WTC11 (cell line): Measurements from ENCODE around the gene PLPPR5. TPM values are rescaled to one million over a fixed set of nuclear protein-coding genes. Genes with fewer than 3 reads are reported as not detected.

ENCODE experiments used
- ATAC-seq: fragments of 200-7000 bp; cut with Tn5 transposase; 2 replicates; pipeline ENCODE4 v1.10.0; 2021; ENCODE audit warnings: mild to moderate bottlenecking, moderate library complexity
- CTCF ChIA-PET: fragments of 300-600 bp; sonication (Branson Sonifier 250); formaldehyde crosslinking; loops from one replicate; lab custom pipeline; 2021; ENCODE audit warnings: antibody characterized with exemption; lab: Charles Lee
- POLR2A ChIA-PET: fragments of 350-600 bp; sonication (Branson Sonifier 250); formaldehyde crosslinking; loops from one replicate; lab custom pipeline; 2021; ENCODE audit warnings: antibody characterized with exemption; lab: Charles Lee
- DNase-seq: peaks from one replicate; pipeline ENCODE4 v3.0.0; 2021; ENCODE audit warnings: low spot score
- H3K27ac Mint-ChIP-seq: 2 replicates; pipeline ENCODE4 v1.8.0; 2021; ENCODE audit warnings: mixed read lengths
- H3K27me3 Mint-ChIP-seq: 2 replicates; pipeline ENCODE4 v1.8.0; 2021; ENCODE audit warnings: low read depth, mild to moderate bottlenecking, moderate library complexity, mixed read lengths
- H3K36me3 Mint-ChIP-seq: 2 replicates; pipeline ENCODE4 v1.8.0; 2021; ENCODE audit warnings: mixed read lengths
- H3K4me1 Mint-ChIP-seq: 2 replicates; pipeline ENCODE4 v1.8.0; 2022; ENCODE audit warnings: mixed read lengths
- H3K4me3 Mint-ChIP-seq: 2 replicates; pipeline ENCODE4 v1.8.0; 2021; ENCODE audit warnings: mild to moderate bottlenecking, moderate library complexity, mixed read lengths
- H3K9me3 Mint-ChIP-seq: 2 replicates; pipeline ENCODE4 v1.8.0; 2021; ENCODE audit warnings: mixed read lengths
- CDX4 ChIP-seq: fragments of 250-450 bp; sonication (Bioruptor Pico); IDR thresholded peaks from 2 replicates; pipeline ENCODE4 v1.9.0; 2021; ENCODE audit warnings: moderate library complexity, mild to moderate bottlenecking, inconsistent platforms, borderline replicate concordance
- EMX1 ChIP-seq: fragments of 250-450 bp; sonication (Bioruptor Pico); IDR thresholded peaks from 2 replicates; pipeline ENCODE4 v1.8.0; 2021; ENCODE audit warnings: mild to moderate bottlenecking
- GABPB1 ChIP-seq: sonication (generic); formaldehyde crosslinking; IDR thresholded peaks from 2 replicates; pipeline ENCODE4 v1.8.1; 2023; ENCODE audit warnings: mild to moderate bottlenecking, missing genetic modification reagents
- GTF2I ChIP-seq: fragments of 250-450 bp; sonication (Bioruptor Pico); conservative IDR thresholded peaks from 2 replicates; pipeline ENCODE4 v1.4.0; 2021; ENCODE audit warnings: mild to moderate bottlenecking
- JUN ChIP-seq: sonication (generic); formaldehyde crosslinking; IDR thresholded peaks from 2 replicates; pipeline ENCODE4 v1.8.0; 2023; ENCODE audit warnings: mild to moderate bottlenecking, missing genetic modification reagents
- MXD4 ChIP-seq: fragments of 250-450 bp; sonication (Bioruptor Pico); IDR thresholded peaks from 2 replicates; pipeline ENCODE4 v1.8.0; 2021; ENCODE audit warnings: mild to moderate bottlenecking, moderate library complexity, borderline replicate concordance
- NFATC4 ChIP-seq: fragments of 250-450 bp; sonication (Bioruptor Pico); IDR thresholded peaks from 2 replicates; pipeline ENCODE4 v1.9.0; 2021; ENCODE audit warnings: mild to moderate bottlenecking
- NFE2L1 ChIP-seq: sonication (generic); formaldehyde crosslinking; IDR thresholded peaks from 2 replicates; pipeline ENCODE4 v1.8.1; 2023; ENCODE audit warnings: missing genetic modification reagents
- NFYB ChIP-seq: sonication (generic); formaldehyde crosslinking; conservative IDR thresholded peaks from 2 replicates; pipeline ENCODE4 v1.8.0; 2022; ENCODE audit warnings: low read depth, missing genetic modification reagents
- NR2C2 ChIP-seq: sonication (generic); formaldehyde crosslinking; IDR thresholded peaks from 2 replicates; pipeline ENCODE4 v1.8.0; 2022; ENCODE audit warnings: mild to moderate bottlenecking, missing genetic modification reagents
- NR3C1 ChIP-seq: sonication (generic); formaldehyde crosslinking; conservative IDR thresholded peaks from 2 replicates; pipeline ENCODE4 v1.8.1; 2023; ENCODE audit warnings: low read depth, mild to moderate bottlenecking, missing genetic modification reagents
- RORB ChIP-seq: fragments of 250-450 bp; sonication (Bioruptor Pico); IDR thresholded peaks from 2 replicates; pipeline ENCODE4 v1.9.0; 2021; ENCODE audit warnings: mild to moderate bottlenecking
- SMAD3 ChIP-seq: sonication (generic); formaldehyde crosslinking; IDR thresholded peaks from 2 replicates; pipeline ENCODE4 v1.8.0; 2022; ENCODE audit warnings: missing genetic modification reagents, mild to moderate bottlenecking, borderline replicate concordance
- SOX15 ChIP-seq: fragments of 250-450 bp; sonication (Bioruptor Pico); IDR thresholded peaks from 2 replicates; pipeline ENCODE4 v1.9.0; 2021; ENCODE audit warnings: mild to moderate bottlenecking
- SP1 ChIP-seq: sonication (generic); formaldehyde crosslinking; conservative IDR thresholded peaks from 2 replicates; pipeline ENCODE4 v1.8.1; 2022; ENCODE audit warnings: missing genetic modification reagents
- TEAD1 ChIP-seq: sonication (generic); formaldehyde crosslinking; IDR thresholded peaks from 2 replicates; pipeline ENCODE4 v1.8.0; 2022; ENCODE audit warnings: mild to moderate bottlenecking, missing genetic modification reagents
- TEAD4 ChIP-seq: sonication (generic); formaldehyde crosslinking; IDR thresholded peaks from 2 replicates; pipeline ENCODE4 v1.8.0; 2022; ENCODE audit warnings: mild to moderate bottlenecking, missing genetic modification reagents
- TP53 ChIP-seq: sonication (generic); formaldehyde crosslinking; IDR thresholded peaks from 2 replicates; pipeline ENCODE4 v1.8.1; 2023; ENCODE audit warnings: mild to moderate bottlenecking, missing genetic modification reagents
- ZNF219 ChIP-seq: sonication (generic); formaldehyde crosslinking; IDR thresholded peaks from 2 replicates; pipeline ENCODE4 v1.8.0; 2023; ENCODE audit warnings: missing genetic modification reagents, mild to moderate bottlenecking, borderline replicate concordance
- ZNF396 ChIP-seq: fragments of 250-450 bp; sonication (Bioruptor Pico); IDR thresholded peaks from 2 replicates; pipeline ENCODE4 v1.8.0; 2021; ENCODE audit warnings: mild to moderate bottlenecking, moderate library complexity, borderline replicate concordance
- ZNF512 ChIP-seq: sonication (generic); formaldehyde crosslinking; IDR thresholded peaks from 2 replicates; pipeline ENCODE4 v1.8.1; 2022; ENCODE audit warnings: missing genetic modification reagents, borderline replicate concordance
- total RNA-seq: library from RNA; stranded (reverse); gene quantifications from 3 replicates; pipeline ENCODE4 v1.2.3, GENCODE V29; 2021
- TF ChIP-seq, protein P1 (sequence below): sonication (generic); formaldehyde crosslinking; IDR thresholded peaks from 2 replicates; pipeline ENCODE4 v1.8.1; 2023; ENCODE audit warnings: mild to moderate bottlenecking, missing genetic modification reagents
- TF ChIP-seq, protein P2 (sequence below): sonication (generic); formaldehyde crosslinking; IDR thresholded peaks from 2 replicates; pipeline ENCODE4 v1.8.0; 2022; ENCODE audit warnings: mild to moderate bottlenecking, missing genetic modification reagents
- TF ChIP-seq, protein P3 (sequence below): fragments of 250-450 bp; sonication (Bioruptor Pico); conservative IDR thresholded peaks from 2 replicates; pipeline ENCODE4 v1.9.0; 2021; ENCODE audit warnings: mild to moderate bottlenecking

Gene PLPPR5
- total RNA-seq, 1 experiment from 2014 or later = 1.6 TPM

- TF ChIP-seq, protein P1, sequence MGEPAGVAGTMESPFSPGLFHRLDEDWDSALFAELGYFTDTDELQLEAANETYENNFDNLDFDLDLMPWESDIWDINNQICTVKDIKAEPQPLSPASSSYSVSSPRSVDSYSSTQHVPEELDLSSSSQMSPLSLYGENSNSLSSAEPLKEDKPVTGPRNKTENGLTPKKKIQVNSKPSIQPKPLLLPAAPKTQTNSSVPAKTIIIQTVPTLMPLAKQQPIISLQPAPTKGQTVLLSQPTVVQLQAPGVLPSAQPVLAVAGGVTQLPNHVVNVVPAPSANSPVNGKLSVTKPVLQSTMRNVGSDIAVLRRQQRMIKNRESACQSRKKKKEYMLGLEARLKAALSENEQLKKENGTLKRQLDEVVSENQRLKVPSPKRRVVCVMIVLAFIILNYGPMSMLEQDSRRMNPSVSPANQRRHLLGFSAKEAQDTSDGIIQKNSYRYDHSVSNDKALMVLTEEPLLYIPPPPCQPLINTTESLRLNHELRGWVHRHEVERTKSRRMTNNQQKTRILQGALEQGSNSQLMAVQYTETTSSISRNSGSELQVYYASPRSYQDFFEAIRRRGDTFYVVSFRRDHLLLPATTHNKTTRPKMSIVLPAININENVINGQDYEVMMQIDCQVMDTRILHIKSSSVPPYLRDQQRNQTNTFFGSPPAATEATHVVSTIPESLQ = no peak
- no peak for TF ChIP-seq TEAD1
- no peak for TF ChIP-seq TEAD4 (CRISPR knock-in tag)
- no peak for TF ChIP-seq MXD4 (CRISPR knock-in tag)
- TF ChIP-seq SP1 = no peak
- no peak for TF ChIP-seq NFE2L1 (CRISPR knock-in tag)
- TF ChIP-seq NFATC4 (CRISPR knock-in tag) = no peak
- no peak for TF ChIP-seq RORB
- no peak for TF ChIP-seq ZNF512 (CRISPR knock-in tag)
- TF ChIP-seq NFYB = no peak
- no peak for TF ChIP-seq NR2C2 (CRISPR knock-in tag)
- TF ChIP-seq CDX4 (CRISPR knock-in tag) = no peak
- TF ChIP-seq, protein P2, sequence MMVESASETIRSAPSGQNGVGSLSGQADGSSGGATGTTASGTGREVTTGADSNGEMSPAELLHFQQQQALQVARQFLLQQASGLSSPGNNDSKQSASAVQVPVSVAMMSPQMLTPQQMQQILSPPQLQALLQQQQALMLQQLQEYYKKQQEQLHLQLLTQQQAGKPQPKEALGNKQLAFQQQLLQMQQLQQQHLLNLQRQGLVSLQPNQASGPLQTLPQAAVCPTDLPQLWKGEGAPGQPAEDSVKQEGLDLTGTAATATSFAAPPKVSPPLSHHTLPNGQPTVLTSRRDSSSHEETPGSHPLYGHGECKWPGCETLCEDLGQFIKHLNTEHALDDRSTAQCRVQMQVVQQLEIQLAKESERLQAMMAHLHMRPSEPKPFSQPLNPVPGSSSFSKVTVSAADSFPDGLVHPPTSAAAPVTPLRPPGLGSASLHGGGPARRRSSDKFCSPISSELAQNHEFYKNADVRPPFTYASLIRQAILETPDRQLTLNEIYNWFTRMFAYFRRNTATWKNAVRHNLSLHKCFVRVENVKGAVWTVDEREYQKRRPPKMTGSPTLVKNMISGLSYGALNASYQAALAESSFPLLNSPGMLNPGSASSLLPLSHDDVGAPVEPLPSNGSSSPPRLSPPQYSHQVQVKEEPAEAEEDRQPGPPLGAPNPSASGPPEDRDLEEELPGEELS (CRISPR knock-in tag) = no peak
- TF ChIP-seq JUN (CRISPR knock-in tag) = no peak
Observed at GRCh38 chr1:99018313-99018712, 13.7 kb upstream of the PLPPR5 start (continued).

DNA sequence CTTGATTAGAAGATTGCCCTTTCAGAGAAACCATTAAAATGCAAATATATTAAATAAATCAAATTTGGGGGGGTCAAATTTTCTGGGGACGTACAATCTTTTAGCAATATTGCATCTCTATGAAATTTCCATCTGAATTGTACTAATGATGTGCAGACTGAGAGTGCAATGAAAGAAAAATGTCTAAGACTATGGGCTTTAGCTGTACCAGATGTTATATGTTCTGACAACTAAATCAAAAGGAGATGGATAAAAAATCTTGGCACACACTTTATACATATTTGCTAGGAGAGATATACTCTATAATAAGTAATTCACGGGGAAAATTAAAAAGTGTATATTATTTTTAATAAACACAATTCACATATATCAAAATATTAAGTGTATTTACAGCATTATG, 13.0 kb upstream of the PLPPR5 start:
- no peaks in the 10 kb centered on the region for H3K27me3 Mint-ChIP-seq
- DNase-seq (no peak), ATAC-seq (no peak)
- TF ChIP-seq NFYB = no peak
- TF ChIP-seq TP53 = no peak
- no peak overlapping the region for H3K27ac Mint-ChIP-seq
- H3K4me1 Mint-ChIP-seq = no peaks in the 10 kb centered on the region
- no peaks in the 10 kb centered on the region for H3K36me3 Mint-ChIP-seq
- POLR2A ChIA-PET = no interaction called here
- no peak overlapping the region for H3K4me3 Mint-ChIP-seq
- CTCF ChIA-PET = interaction anchor here (1.2 kb wide), 1 partner anchor 223 kb away, joined by 3 read pairs; no protein-coding TSS in a partner anchor
- H3K9me3 Mint-ChIP-seq = no peaks in the 10 kb centered on the region

DNA sequence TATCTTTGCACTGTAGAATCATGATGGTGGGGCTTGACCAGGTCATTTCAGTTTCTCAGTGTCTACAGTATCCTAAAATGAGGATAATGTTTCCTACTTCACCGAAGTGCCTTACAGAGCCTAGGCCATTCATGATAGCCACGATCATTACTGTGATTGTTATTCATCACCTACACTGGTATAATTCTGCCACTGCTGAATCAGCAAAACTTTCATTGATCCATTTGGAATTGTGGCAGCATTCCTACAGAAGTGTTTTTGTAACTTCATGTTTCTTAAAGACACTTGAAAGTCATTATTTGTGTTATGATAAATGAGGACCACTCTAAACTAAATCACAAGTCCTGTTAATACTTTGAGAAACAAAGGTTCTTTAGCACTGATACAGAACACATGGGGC, 6.0 kb upstream of the PLPPR5 start:
- H3K27ac Mint-ChIP-seq = no peak overlapping the region
- CTCF ChIA-PET = no interaction called here
- H3K4me3 Mint-ChIP-seq = no peak overlapping the region
- H3K36me3 Mint-ChIP-seq = no peaks in the 10 kb centered on the region
- no peak for ATAC-seq
- POLR2A ChIA-PET = no interaction called here
- DNase-seq = no peak
- H3K4me1 Mint-ChIP-seq = peaks cover 1% of the 10 kb centered on the region
- H3K9me3 Mint-ChIP-seq = no peaks in the 10 kb centered on the region
- peaks cover 17% of the 10 kb centered on the region for H3K27me3 Mint-ChIP-seq
- no peak for TF ChIP-seq NR3C1
- no peak for TF ChIP-seq MXD4 (CRISPR knock-in tag)
- no peak for TF ChIP-seq JUN (CRISPR knock-in tag)
- no peak for TF ChIP-seq EMX1 (CRISPR knock-in tag)
- no peak for TF ChIP-seq GABPB1 (CRISPR knock-in tag)
- TF ChIP-seq SMAD3 (CRISPR knock-in tag) = no peak
- no peak for TF ChIP-seq SOX15 (CRISPR knock-in tag)
- TF ChIP-seq, protein P3, sequence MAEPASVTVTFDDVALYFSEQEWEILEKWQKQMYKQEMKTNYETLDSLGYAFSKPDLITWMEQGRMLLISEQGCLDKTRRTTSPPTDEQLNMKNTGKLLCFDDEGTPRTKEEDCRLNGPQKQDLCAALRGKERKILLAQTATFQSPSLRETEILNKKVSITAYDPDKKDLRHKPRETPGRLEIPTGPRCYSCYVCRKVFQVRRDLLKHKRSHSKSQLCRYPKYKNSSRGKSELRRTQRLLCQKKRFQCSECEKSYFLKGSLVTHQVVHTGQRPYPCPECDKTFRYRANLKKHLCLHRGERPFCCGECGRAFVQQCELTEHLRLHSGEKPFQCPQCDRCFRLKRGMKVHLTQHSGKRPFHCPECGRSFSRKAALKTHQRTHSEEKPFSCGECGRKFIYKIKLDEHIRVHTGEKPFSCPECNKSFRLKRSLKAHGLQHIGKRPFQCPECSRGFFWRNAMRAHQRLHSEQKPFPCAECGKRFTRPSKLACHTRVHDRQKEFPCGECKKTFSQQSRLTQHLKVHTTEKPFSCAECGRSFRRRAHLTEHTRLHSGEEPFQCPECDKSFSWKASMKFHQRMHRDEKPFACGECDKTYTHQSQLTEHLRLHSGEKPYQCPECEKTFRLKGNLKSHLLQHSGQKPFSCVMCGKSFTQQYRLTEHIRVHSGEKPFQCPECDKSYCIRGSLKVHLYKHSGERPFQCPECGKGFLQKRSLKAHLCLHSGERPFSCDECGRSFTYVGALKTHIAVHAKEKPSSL (CRISPR knock-in tag) = no peak
- TF ChIP-seq ZNF396 = no peak
- no peak for TF ChIP-seq GTF2I (CRISPR knock-in tag)
- no peak for TF ChIP-seq ZNF219 (CRISPR knock-in tag)
